ENCODE measurements around the gene ELL.

ELL gene

GRCh38 chr19:18500799-18501198 lies 21.1 kb downstream of the ELL start:
- Histone ChIP-seq H2BK120ac (ENCODE audit: low read depth, low read length) (no peak overlapping the region), H3K23ac (ENCODE audit: low read length in 2 of 2) (no peak overlapping the region), H4K91ac (ENCODE audit: low read length) (no peak overlapping the region), H3K14ac (ENCODE audit: low read length in 2 of 2) (no peak overlapping the region), H2BK12ac (ENCODE audit: low read length in 2 of 2) (no peak overlapping the region), H2AK5ac (ENCODE audit: low read length, severe bottlenecking) (no peak overlapping the region), H3K18ac (ENCODE audit: low read depth in 1 of 2, low read length in 2 of 2) (no peak overlapping the region), H3K27ac (ENCODE audit: low read length, poor library complexity, severe bottlenecking) (no peak overlapping the region), H2AFZ (ENCODE audit: low read depth, low read length) (no peak overlapping the region), H2BK5ac (ENCODE audit: low read depth, low read length, poor library complexity, severe bottlenecking) (no peak overlapping the region), H3K9me3 (ENCODE audit: control insufficient read depth, low read length) (no peaks in the 10 kb centered on the region), H3K4me1 (ENCODE audit: control insufficient read depth, insufficient read depth, low read depth, low read length) (peaks cover 49% of the 10 kb centered on the region), H3K9ac (ENCODE audit: low read length) (no peak overlapping the region), H3K27me3 (ENCODE audit: control insufficient read depth in 1 of 2, insufficient read depth in 1 of 2, low read length in 2 of 2) (no peaks in the 10 kb centered on the region), H4K8ac (ENCODE audit: low read length) (no peak overlapping the region), H3K4ac (ENCODE audit: low read depth in 1 of 2, low read length in 2 of 2) (no peak overlapping the region), H3K4me2 (ENCODE audit: low read length, poor library complexity, severe bottlenecking) (no peak overlapping the region), H3K4me3 (ENCODE audit: insufficient read depth in 1 of 2, low read depth in 1 of 2, low read length in 2 of 2) (no peak overlapping the region), H3K36me3 (ENCODE audit: control insufficient read depth in 1 of 2, insufficient read depth in 2 of 2, low read depth in 1 of 2, low read length in 2 of 2) (peaks cover 0 to 16% of the 10 kb centered on the region in 2 experiments), H2BK15ac (ENCODE audit: low read depth, poor library complexity, severe bottlenecking) (no peak overlapping the region), H3K79me1 (replicated peaks; ENCODE audit: low read length, poor library complexity, severe bottlenecking) (peaks cover 15% of the 10 kb centered on the region)
- WGBS: 92% methylated on average over 11 of the region's 11 CpGs
- no peak for DNase-seq

- Histone ChIP-seq H3K27me3 (ENCODE audit: control insufficient read depth in 1 of 2, insufficient read depth in 1 of 2, low read length in 2 of 2) (no peaks in the 10 kb centered on the region), H3K14ac (ENCODE audit: low read length in 2 of 2) (no peak overlapping the region), H3K9ac (ENCODE audit: low read length) (no peak overlapping the region), H3K18ac (ENCODE audit: low read depth in 1 of 2, low read length in 2 of 2) (no peak overlapping the region), H2BK15ac (ENCODE audit: low read depth, poor library complexity, severe bottlenecking) (no peak overlapping the region), H3K4me3 (ENCODE audit: insufficient read depth in 1 of 2, low read depth in 1 of 2, low read length in 2 of 2) (no peak overlapping the region), H4K91ac (ENCODE audit: low read length) (no peak overlapping the region), H2AK5ac (ENCODE audit: low read length, severe bottlenecking) (no peak overlapping the region), H3K36me3 (ENCODE audit: control insufficient read depth in 1 of 2, insufficient read depth in 2 of 2, low read depth in 1 of 2, low read length in 2 of 2) (peaks cover 0 to 17% of the 10 kb centered on the region in 2 experiments), H3K4ac (ENCODE audit: low read depth in 1 of 2, low read length in 2 of 2) (no peak overlapping the region), H3K9me3 (ENCODE audit: control insufficient read depth, low read length) (no peaks in the 10 kb centered on the region), H2AFZ (ENCODE audit: low read depth, low read length) (no peak overlapping the region), H2BK5ac (ENCODE audit: low read depth, low read length, poor library complexity, severe bottlenecking) (no peak overlapping the region), H3K4me2 (ENCODE audit: low read length, poor library complexity, severe bottlenecking) (no peak overlapping the region), H2BK12ac (ENCODE audit: low read length in 2 of 2) (no peak overlapping the region), H3K23ac (ENCODE audit: low read length in 2 of 2) (no peak overlapping the region), H3K79me1 (replicated peaks; ENCODE audit: low read length, poor library complexity, severe bottlenecking) (peaks cover 15% of the 10 kb centered on the region), H3K4me1 (ENCODE audit: control insufficient read depth, insufficient read depth, low read depth, low read length) (peaks cover 49% of the 10 kb centered on the region), H2BK120ac (ENCODE audit: low read depth, low read length) (no peak overlapping the region), H4K8ac (ENCODE audit: low read length) (no peak overlapping the region), H3K27ac (ENCODE audit: low read length, poor library complexity, severe bottlenecking) (no peak overlapping the region)
- WGBS: 82% methylated on average over 7 of the region's 7 CpGs
- DNase-seq: no peak
These were observed 21.5 kb downstream of the ELL start for GRCh38 chr19:18500376-18500775.

- Histone ChIP-seq H2AFZ (ENCODE audit: low read depth, low read length) (no peak overlapping the region), H3K27me3 (ENCODE audit: control insufficient read depth in 1 of 2, insufficient read depth in 1 of 2, low read length in 2 of 2) (no peaks in the 10 kb centered on the region), H4K91ac (ENCODE audit: low read length) (no peak overlapping the region), H3K79me1 (replicated peaks; ENCODE audit: low read length, poor library complexity, severe bottlenecking) (peaks cover 16% of the 10 kb centered on the region), H3K14ac (ENCODE audit: low read length in 2 of 2) (no peak overlapping the region), H3K27ac (ENCODE audit: low read length, poor library complexity, severe bottlenecking) (no peak overlapping the region), H3K23ac (ENCODE audit: low read length in 2 of 2) (no peak overlapping the region), H2AK5ac (ENCODE audit: low read length, severe bottlenecking) (no peak overlapping the region), H2BK12ac (ENCODE audit: low read length in 2 of 2) (peak overlapping the region in 1 of 2 experiments; percentile 45), H2BK120ac (ENCODE audit: low read depth, low read length) (no peak overlapping the region), H2BK15ac (ENCODE audit: low read depth, poor library complexity, severe bottlenecking) (no peak overlapping the region), H3K4me3 (ENCODE audit: insufficient read depth in 1 of 2, low read depth in 1 of 2, low read length in 2 of 2) (no peak overlapping the region), H3K9ac (ENCODE audit: low read length) (peak overlapping the region; percentile 0), H3K9me3 (ENCODE audit: control insufficient read depth, low read length) (no peaks in the 10 kb centered on the region), H3K4me1 (ENCODE audit: control insufficient read depth, insufficient read depth, low read depth, low read length) (peaks cover 48% of the 10 kb centered on the region), H4K8ac (ENCODE audit: low read length) (no peak overlapping the region), H3K4me2 (ENCODE audit: low read length, poor library complexity, severe bottlenecking) (no peak overlapping the region), H3K4ac (ENCODE audit: low read depth in 1 of 2, low read length in 2 of 2) (peak overlapping the region; percentile 3 to 30), H3K36me3 (ENCODE audit: control insufficient read depth in 1 of 2, insufficient read depth in 2 of 2, low read depth in 1 of 2, low read length in 2 of 2) (peaks cover 0 to 17% of the 10 kb centered on the region in 2 experiments), H2BK5ac (ENCODE audit: low read depth, low read length, poor library complexity, severe bottlenecking) (no peak overlapping the region), H3K18ac (ENCODE audit: low read depth in 1 of 2, low read length in 2 of 2) (peak overlapping the region in 1 of 2 experiments; percentile 28)
- peak; percentile 85 for DNase-seq
- 80% methylated on average over 7 of the region's 7 CpGs for WGBS
These were observed 22.7 kb downstream of the ELL start for GRCh38 chr19:18499055-18499775.

GRCh38 chr19:18496980-18497256 lies 25.0 kb downstream of the ELL start:
- no peak overlapping the region for H2AK5ac ChIP-seq (ENCODE audit: low read length, severe bottlenecking)
- H2BK120ac ChIP-seq (ENCODE audit: low read depth, low read length): no peak overlapping the region
- H4K8ac ChIP-seq (ENCODE audit: low read length): no peak overlapping the region
- no peak overlapping the region for H2AFZ ChIP-seq (ENCODE audit: low read depth, low read length)
- H2BK15ac ChIP-seq (ENCODE audit: low read depth, poor library complexity, severe bottlenecking): no peak overlapping the region
- H3K36me3 ChIP-seq (ENCODE audit: control insufficient read depth in 1 of 2, insufficient read depth in 2 of 2, low read depth in 1 of 2, low read length in 2 of 2): peaks cover 0 to 17% of the 10 kb centered on the region in 2 experiments
- H4K91ac ChIP-seq (ENCODE audit: low read length): no peak overlapping the region
- H3K14ac ChIP-seq (ENCODE audit: low read length in 2 of 2): no peak overlapping the region
- peaks cover 40% of the 10 kb centered on the region for H3K4me1 ChIP-seq (ENCODE audit: control insufficient read depth, insufficient read depth, low read depth, low read length)
- 70% methylated on average over 4 of the region's 4 CpGs for WGBS
- no peaks in the 10 kb centered on the region for H3K9me3 ChIP-seq (ENCODE audit: control insufficient read depth, low read length)
- peak; percentile 43 for DNase-seq
- H3K9ac ChIP-seq (ENCODE audit: low read length): no peak overlapping the region
- H3K4me3 ChIP-seq (ENCODE audit: insufficient read depth in 1 of 2, low read depth in 1 of 2, low read length in 2 of 2): no peak overlapping the region
- H3K4ac ChIP-seq (ENCODE audit: low read depth in 1 of 2, low read length in 2 of 2): no peak overlapping the region
- H3K23ac ChIP-seq (ENCODE audit: low read length in 2 of 2): no peak overlapping the region
- no peaks in the 10 kb centered on the region for H3K27me3 ChIP-seq (ENCODE audit: control insufficient read depth in 1 of 2, insufficient read depth in 1 of 2, low read length in 2 of 2)
- peaks cover 26% of the 10 kb centered on the region for H3K79me1 ChIP-seq (replicated peaks; ENCODE audit: low read length, poor library complexity, severe bottlenecking)
- no peak overlapping the region for H3K27ac ChIP-seq (ENCODE audit: low read length, poor library complexity, severe bottlenecking)
- no peak overlapping the region for H3K4me2 ChIP-seq (ENCODE audit: low read length, poor library complexity, severe bottlenecking)
- H3K18ac ChIP-seq (ENCODE audit: low read depth in 1 of 2, low read length in 2 of 2): no peak overlapping the region
- no peak overlapping the region for H2BK12ac ChIP-seq (ENCODE audit: low read length in 2 of 2)
- H2BK5ac ChIP-seq (ENCODE audit: low read depth, low read length, poor library complexity, severe bottlenecking): no peak overlapping the region
